ENCODE results near the gene CBFB. TPM values are rescaled to one million over a fixed set of nuclear protein-coding genes. Genes with fewer than 3 reads are reported as not detected.
"Not testable (repeated sequence)": the region's sequence is repeated elsewhere in the genome, so short reads cannot be mapped to it uniquely, and the experiment has no call there.

CBFB gene
- total RNA-seq, 1 donor from 2014 or later = 216 TPM

GRCh38 chr16:67039260-67040020 is 10.5 kb downstream of the CBFB start:
- intact Hi-C loops (cut with micrococcal nuclease) = loop anchor here (2.0 kb wide), 1 partner anchor 13 kb away; no protein-coding TSS in a partner anchor

- intact Hi-C loops (cut with micrococcal nuclease) = no loop called here
Measured at GRCh38 chr16:67040166-67040565, 11.2 kb downstream of the CBFB start.

GRCh38 chr16:67040906-67041305 is 12.0 kb downstream of the CBFB start:
- intact Hi-C loops (cut with micrococcal nuclease) = no loop called here

GRCh38 chr16:67041520-67041919 is 12.6 kb downstream of the CBFB start:
- intact Hi-C loops (cut with micrococcal nuclease) = not testable (repeated sequence)

- intact Hi-C loops (cut with micrococcal nuclease) = no loop called here
Measured at GRCh38 chr16:67043420-67043819, 14.5 kb downstream of the CBFB start.

GRCh38 chr16:67050796-67051195 is 21.8 kb downstream of the CBFB start:
- intact Hi-C loops (cut with micrococcal nuclease) = no loop called here

GRCh38 chr16:67052399-67052798 is 23.4 kb downstream of the CBFB start:
- intact Hi-C loops (cut with micrococcal nuclease) = loop anchor here (1.0 to 2.0 kb wide), 3 partner anchors 14 to 34 kb away; partner anchors contain the start of gene CBFB

GRCh38 chr16:67053767-67054334 is 24.9 kb downstream of the CBFB start:
- intact Hi-C loops (cut with micrococcal nuclease) = loop anchor here (1.0 to 2.0 kb wide), 6 partner anchors 9 to 105 kb away; partner anchors contain the start of genes FBXL8, PHAF1 and TRADD

GRCh38 chr16:67054901-67055300 is 26.0 kb downstream of the CBFB start:
- intact Hi-C loops (cut with micrococcal nuclease) = loop anchor here (1.0 to 2.0 kb wide), 4 partner anchors 8 to 104 kb away; partner anchors contain the start of genes FBXL8, PHAF1 and TRADD

- intact Hi-C loops (cut with micrococcal nuclease) = loop anchor here (2.0 kb wide), 1 partner anchor 79 kb away; no protein-coding TSS in a partner anchor
Measured at GRCh38 chr16:67055712-67056487, 27.0 kb downstream of the CBFB start.

- intact Hi-C loops (cut with micrococcal nuclease) = loop anchor here (1.0 kb wide), 1 partner anchor 9 kb away; no protein-coding TSS in a partner anchor
Measured at GRCh38 chr16:67063008-67063407, 34.1 kb downstream of the CBFB start.

- intact Hi-C loops (cut with micrococcal nuclease) = no loop called here
Measured at GRCh38 chr16:67068212-67068753, 39.3 kb downstream of the CBFB start.

- intact Hi-C loops (cut with micrococcal nuclease) = no loop called here
Measured at GRCh38 chr16:67071476-67072048, 42.6 kb downstream of the CBFB start.

- intact Hi-C loops (cut with micrococcal nuclease) = no loop called here
Measured at GRCh38 chr16:67075331-67075730, 46.4 kb downstream of the CBFB start.

- intact Hi-C loops (cut with micrococcal nuclease) = no loop called here
Measured at GRCh38 chr16:67077871-67078270, 48.9 kb downstream of the CBFB start.

- intact Hi-C loops (cut with micrococcal nuclease) = no loop called here
Measured at GRCh38 chr16:67082100-67082499, 53.2 kb downstream of the CBFB start.

- intact Hi-C loops (cut with micrococcal nuclease) = loop anchor here (1.0 kb wide), 1 partner anchor 30 kb away; no protein-coding TSS in a partner anchor
Measured at GRCh38 chr16:67082891-67083290, 53.9 kb downstream of the CBFB start.

GRCh38 chr16:67084345-67085028 is 55.5 kb downstream of the CBFB start:
- intact Hi-C loops (cut with micrococcal nuclease) = no loop called here

- intact Hi-C loops (cut with micrococcal nuclease) = no loop called here
Measured at GRCh38 chr16:67086822-67087221, 57.9 kb downstream of the CBFB start.

- intact Hi-C loops (cut with micrococcal nuclease) = no loop called here
Measured at GRCh38 chr16:67087291-67087690, 58.3 kb downstream of the CBFB start.
